Non-pigmented ciliary epithelial cell (primary cell): Measurements from ENCODE around the gene STC2.
"Not testable (repeated sequence)": the region's sequence is repeated elsewhere in the genome, so short reads cannot be mapped to it uniquely, and the experiment has no call there.

Source experiments
- DNase-seq: peaks from one replicate; pipeline ENCODE4 v3.0.0-alpha.2; 2010; ENCODE audit warnings: low read depth

Gene STC2

GRCh38 chr5:173296737-173297676, 31.2 kb downstream of the STC2 start:
- DNase-seq, result no peak

GRCh38 chr5:173295796-173296195, 32.4 kb downstream of the STC2 start:
- DNase-seq, result no peak

- no peak for DNase-seq
Observed at GRCh38 chr5:173294673-173295320, 33.4 kb downstream of the STC2 start.

GRCh38 chr5:173293817-173294672, 34.2 kb downstream of the STC2 start:
- DNase-seq, result no peak

- no peak for DNase-seq
Observed at GRCh38 chr5:173291722-173292658, 36.2 kb downstream of the STC2 start.

GRCh38 chr5:173290477-173291131, 37.6 kb downstream of the STC2 start:
- no peak for DNase-seq

GRCh38 chr5:173289372-173289771, 38.8 kb downstream of the STC2 start:
- DNase-seq, result no peak

GRCh38 chr5:173288632-173289031, 39.6 kb downstream of the STC2 start:
- no peak for DNase-seq

GRCh38 chr5:173287086-173287485, 41.1 kb downstream of the STC2 start:
- DNase-seq, result no peak

- DNase-seq, result not testable (repeated sequence)
Observed at GRCh38 chr5:173284343-173284958, 43.8 kb downstream of the STC2 start.

GRCh38 chr5:173283318-173284288, 44.6 kb downstream of the STC2 start:
- no peak for DNase-seq

GRCh38 chr5:173282916-173283315, 45.3 kb downstream of the STC2 start:
- no peak for DNase-seq

GRCh38 chr5:173281910-173282309, 46.3 kb downstream of the STC2 start:
- no peak for DNase-seq

- DNase-seq, result no peak
Observed at GRCh38 chr5:173279166-173279565, 49.0 kb downstream of the STC2 start.

GRCh38 chr5:173278641-173279040, 49.6 kb downstream of the STC2 start:
- no peak for DNase-seq

GRCh38 chr5:173278172-173278571, 50.0 kb downstream of the STC2 start:
- DNase-seq, result no peak

- no peak for DNase-seq
Observed at GRCh38 chr5:173274771-173275170, 53.4 kb downstream of the STC2 start.

- no peak for DNase-seq
Observed at GRCh38 chr5:173271419-173271818, 56.8 kb downstream of the STC2 start.
